AG10803 (cell line): ENCODE results near the gene OSGIN1.

Experiments used
- DNase-seq: peaks from one replicate; pipeline ENCODE4 v3.0.0; 2010; ENCODE audit warnings: low read depth
- H3K4me3 ChIP-seq: 2 replicates; pipeline ENCODE4 v1.5.1; 2011; ENCODE audit warnings: mild to moderate bottlenecking, low read length, control low read depth
- TF ChIP-seq, protein P1 (sequence below): conservative IDR thresholded peaks from 2 replicates; pipeline ENCODE4 v1.5.1; 2011; ENCODE audit warnings: mild to moderate bottlenecking, low read length, control low read depth, inconsistent platforms

OSGIN1 gene

DNA sequence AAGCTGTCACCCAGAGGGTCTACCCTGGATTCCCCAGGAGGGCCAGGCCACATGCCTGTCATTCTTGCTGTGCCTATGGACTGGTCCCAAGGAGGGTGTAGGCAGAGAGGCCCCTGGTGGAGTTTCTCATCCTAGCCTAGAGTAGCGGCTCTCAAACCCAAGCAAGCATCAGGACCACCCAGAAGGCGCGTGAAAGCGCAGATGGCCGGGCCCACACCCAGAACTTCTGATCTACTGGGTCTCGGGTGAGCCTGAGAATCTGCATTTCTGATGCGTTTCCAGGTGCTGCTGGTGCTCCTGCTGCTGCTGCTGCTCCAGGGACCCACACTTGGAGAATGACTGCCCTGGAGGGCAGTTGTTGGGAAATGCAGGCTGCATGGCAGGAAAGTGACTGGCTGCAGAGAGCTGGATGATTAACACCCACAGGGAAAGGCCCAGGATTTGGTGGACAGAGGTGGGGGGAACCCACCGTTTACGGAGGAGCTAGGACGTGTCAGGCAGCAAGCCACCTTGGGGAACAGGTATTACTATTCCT is 9.5 kb upstream of the OSGIN1 start:
- TF ChIP-seq, protein P1, sequence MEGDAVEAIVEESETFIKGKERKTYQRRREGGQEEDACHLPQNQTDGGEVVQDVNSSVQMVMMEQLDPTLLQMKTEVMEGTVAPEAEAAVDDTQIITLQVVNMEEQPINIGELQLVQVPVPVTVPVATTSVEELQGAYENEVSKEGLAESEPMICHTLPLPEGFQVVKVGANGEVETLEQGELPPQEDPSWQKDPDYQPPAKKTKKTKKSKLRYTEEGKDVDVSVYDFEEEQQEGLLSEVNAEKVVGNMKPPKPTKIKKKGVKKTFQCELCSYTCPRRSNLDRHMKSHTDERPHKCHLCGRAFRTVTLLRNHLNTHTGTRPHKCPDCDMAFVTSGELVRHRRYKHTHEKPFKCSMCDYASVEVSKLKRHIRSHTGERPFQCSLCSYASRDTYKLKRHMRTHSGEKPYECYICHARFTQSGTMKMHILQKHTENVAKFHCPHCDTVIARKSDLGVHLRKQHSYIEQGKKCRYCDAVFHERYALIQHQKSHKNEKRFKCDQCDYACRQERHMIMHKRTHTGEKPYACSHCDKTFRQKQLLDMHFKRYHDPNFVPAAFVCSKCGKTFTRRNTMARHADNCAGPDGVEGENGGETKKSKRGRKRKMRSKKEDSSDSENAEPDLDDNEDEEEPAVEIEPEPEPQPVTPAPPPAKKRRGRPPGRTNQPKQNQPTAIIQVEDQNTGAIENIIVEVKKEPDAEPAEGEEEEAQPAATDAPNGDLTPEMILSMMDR: no peak
- H3K4me3 ChIP-seq: no peak overlapping the region
- DNase-seq: no peak

DNA sequence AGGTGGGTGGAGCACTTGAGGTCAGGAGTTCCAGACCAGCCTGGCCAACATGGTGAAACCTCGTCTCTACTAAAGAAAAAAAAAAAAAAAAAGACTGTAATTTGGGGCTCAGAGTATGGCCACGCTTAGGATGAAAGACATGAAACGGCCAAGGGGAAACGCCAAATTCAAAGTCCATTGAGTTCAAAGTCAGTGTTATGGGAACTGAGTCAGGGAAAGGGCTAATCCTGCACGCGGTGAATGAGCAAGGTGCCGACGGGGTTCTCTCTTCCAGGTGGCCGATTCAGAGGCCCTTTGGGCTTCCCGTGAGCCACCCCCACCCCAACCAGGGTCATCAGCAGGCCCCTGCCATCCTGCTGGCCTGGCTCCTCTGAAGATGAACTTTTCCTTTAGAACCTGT is 7.5 kb upstream of the OSGIN1 start:
- H3K4me3 ChIP-seq: no peak overlapping the region
- TF ChIP-seq, protein P1: no peak
- DNase-seq: no peak

DNA sequence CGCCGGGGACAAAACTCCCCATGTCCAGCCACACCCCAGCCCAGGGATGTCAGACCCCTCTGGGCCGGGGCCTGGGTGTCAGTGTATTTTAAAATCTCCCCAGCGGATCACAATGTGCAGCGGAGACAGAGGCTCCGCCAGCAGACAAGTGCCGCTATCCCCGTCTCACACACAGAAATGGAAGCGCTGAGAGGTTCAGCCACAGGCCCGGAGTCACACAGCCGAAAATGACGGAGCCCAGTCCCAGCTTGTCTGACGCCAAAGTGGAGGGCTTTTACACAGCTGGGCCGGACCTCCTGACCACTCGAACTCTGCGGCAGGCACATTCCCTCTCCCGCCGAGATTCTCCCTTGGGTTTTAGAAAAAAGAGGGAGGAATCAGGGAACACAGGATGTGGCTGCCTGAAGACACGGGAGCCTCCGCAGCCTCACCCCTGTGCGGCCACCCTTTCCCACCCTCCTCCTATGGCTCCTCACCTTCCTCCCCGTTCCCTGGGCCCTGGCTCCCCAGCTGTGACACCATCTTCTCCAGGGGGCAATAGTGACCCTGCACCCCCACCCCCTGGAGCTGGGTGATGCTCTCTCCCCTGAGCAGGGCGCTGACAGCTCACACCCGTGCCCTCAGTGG is 6.8 kb upstream of the OSGIN1 start:
- no peak for DNase-seq
- H3K4me3 ChIP-seq: no peak overlapping the region
- TF ChIP-seq, protein P1: no peak

DNA sequence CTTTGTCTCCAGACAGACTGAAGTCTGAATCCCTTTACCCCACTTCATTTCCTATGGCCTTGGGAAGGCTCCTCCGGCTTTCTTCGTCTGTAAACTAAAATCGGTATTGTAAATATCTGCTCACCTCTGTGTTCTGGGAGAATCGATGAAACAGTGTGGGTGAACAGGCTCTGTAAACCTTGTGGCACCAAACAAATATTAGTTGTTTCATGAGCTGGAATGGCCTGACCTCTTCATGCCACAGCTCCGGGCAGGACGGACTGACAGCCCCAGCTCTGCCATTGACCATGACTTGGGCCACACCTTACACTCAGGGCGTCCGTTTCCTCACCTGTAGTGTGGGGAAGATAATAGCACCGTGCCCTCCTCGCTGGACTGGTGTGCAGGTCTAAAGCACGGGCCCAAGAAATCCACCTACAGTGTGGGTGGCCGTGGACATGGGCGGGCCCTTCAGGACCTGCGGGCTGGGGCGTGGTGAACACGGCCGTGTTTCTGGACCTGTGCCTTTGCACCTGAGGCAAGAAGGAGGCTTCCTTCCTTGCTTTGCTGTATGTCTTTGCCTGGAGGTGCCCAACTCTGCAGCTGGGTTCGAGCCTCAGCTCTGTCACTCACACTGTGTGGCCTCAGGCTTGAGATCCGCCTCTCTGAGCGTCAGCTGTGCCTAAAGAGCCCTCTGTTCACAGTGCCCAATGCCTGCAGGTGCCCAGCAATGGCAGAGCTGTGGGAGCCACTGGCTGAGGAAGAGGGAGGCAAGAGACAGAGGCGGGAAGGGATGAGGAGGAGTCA is 6.1 kb upstream of the OSGIN1 start:
- TF ChIP-seq, protein P1: no peak
- DNase-seq: no peak
- no peak overlapping the region for H3K4me3 ChIP-seq

DNA sequence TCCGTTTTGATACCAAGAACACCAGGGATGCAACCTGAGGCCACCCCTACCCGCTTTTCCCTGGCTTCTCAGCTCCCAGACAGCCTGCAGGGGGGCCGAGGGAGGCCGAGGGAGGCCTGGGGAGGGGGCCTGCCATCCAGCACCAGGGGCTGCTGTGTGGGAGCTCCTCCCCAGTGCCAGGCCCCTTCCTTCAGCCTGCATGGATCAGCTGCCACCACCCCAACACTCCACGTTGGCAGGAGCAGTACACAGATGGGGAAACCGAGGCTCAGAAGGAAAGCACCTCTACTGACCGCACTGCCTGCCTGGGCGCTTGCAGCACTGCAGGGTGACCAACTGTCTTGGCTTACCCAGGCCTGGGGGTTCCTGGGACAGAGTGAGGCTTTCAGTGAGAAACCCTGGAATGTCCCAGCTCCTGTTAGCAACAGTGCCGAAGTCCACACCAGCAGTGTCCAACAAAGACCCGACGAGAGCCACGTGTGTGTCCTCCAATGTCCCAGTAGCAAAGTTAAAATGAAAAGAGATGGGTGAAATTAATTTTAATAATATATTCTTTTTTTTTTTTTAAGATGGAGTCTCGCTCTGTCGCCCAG is 5.3 kb upstream of the OSGIN1 start:
- DNase-seq: no peak
- TF ChIP-seq, protein P1: no peak
- no peak overlapping the region for H3K4me3 ChIP-seq

DNA sequence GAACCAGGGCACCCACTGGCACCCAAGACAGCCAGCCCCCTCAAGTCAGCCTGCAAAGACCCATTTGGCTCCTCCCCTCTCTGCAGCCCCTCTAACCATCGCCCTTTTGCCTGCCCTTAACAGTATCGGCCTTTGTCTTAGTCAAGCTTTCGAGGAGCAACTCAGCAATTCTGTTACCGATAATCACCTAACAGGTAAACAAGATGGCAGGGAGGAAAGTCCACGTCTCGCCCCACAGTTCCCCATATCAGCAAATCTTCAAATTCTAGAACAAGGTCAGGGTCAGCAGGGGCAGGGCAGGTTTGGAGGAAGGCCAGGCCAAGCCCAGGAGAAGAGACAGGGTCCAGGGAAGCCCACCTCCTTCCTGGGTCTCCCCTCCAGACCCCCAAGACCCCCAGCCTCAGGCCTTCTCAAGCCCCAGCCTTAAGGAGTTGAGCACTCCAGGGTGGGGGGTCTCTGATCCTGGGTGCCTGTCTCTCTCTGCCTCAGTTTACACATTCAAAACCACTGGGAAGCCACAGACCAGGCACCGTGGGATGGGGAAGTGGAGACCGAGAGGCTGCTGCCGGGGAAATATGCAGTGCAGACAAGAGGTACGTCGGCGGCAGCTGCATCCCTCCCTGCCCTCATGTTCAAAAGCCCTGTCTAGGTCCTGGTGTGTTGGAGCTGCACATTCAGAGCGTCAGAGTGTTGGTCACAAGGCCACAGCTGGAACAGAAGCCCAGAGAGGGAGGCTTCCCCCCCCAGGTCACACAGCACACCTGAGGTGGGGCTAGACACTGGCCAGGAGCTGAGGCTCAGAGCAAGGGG is 3.9 kb upstream of the OSGIN1 start:
- DNase-seq: no peak
- TF ChIP-seq, protein P1: no peak

More for the DNA sequence above, 3.9 kb upstream of the OSGIN1 start:
- no peak overlapping the region for H3K4me3 ChIP-seq
